Astrocyte (in vitro differentiated cells and primary cell): ENCODE data around the gene PAIP2B.

Experiments
- EZH2 ChIP-seq: IDR thresholded peaks from 2 replicates; pipeline ENCODE4 v1.6.1; 2012; ENCODE audit warnings: mild to moderate bottlenecking, low read length, inconsistent platforms; ENCODE audit not compliant: insufficient read depth
- TF ChIP-seq, protein P1 (sequence below): IDR thresholded peaks from 2 replicates; pipeline ENCODE4 v1.5.1; 2011; ENCODE audit warnings: low read depth, mild to moderate bottlenecking, inconsistent platforms, low read length, moderate library complexity; ENCODE audit not compliant: insufficient read depth

- TF ChIP-seq EZH2, result no peak
- TF ChIP-seq, protein P1, sequence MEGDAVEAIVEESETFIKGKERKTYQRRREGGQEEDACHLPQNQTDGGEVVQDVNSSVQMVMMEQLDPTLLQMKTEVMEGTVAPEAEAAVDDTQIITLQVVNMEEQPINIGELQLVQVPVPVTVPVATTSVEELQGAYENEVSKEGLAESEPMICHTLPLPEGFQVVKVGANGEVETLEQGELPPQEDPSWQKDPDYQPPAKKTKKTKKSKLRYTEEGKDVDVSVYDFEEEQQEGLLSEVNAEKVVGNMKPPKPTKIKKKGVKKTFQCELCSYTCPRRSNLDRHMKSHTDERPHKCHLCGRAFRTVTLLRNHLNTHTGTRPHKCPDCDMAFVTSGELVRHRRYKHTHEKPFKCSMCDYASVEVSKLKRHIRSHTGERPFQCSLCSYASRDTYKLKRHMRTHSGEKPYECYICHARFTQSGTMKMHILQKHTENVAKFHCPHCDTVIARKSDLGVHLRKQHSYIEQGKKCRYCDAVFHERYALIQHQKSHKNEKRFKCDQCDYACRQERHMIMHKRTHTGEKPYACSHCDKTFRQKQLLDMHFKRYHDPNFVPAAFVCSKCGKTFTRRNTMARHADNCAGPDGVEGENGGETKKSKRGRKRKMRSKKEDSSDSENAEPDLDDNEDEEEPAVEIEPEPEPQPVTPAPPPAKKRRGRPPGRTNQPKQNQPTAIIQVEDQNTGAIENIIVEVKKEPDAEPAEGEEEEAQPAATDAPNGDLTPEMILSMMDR, result no peak
Measured at GRCh38 chr2:71261534-71261933, 34.6 kb upstream of the PAIP2B start.
